ENCODE measurements around the gene CCDC97. TPM values are rescaled to one million over a fixed set of nuclear protein-coding genes. Genes with fewer than 3 reads are reported as not detected.

The CCDC97 gene
- total RNA-seq, 1 experiment from 2014 or later, result 31.4 TPM

- no peak for TF ChIP-seq ZSCAN18 (CRISPR knock-in tag; IDR thresholded peaks at IDR 0.05)
Observed at GRCh38 chr19:41319500-41320184, 9.7 kb downstream of the CCDC97 start (continued).

- TF ChIP-seq E2F5 (CRISPR knock-in tag; IDR thresholded peaks at IDR 0.05), result no peak
- TF ChIP-seq FOXJ3 (CRISPR knock-in tag; IDR thresholded peaks at IDR 0.05; ENCODE audit: borderline replicate concordance), result no peak
- TF ChIP-seq E2F4 (CRISPR knock-in tag; IDR thresholded peaks at IDR 0.05; ENCODE audit: borderline replicate concordance, low read depth), result no peak
- TF ChIP-seq ATF2 (CRISPR knock-in tag; IDR thresholded peaks at IDR 0.05; ENCODE audit: borderline replicate concordance, low read depth), result no peak
- ChIA-PET CTCF (interaction anchor here (0.7 to 3.4 kb wide), 3 partner anchors 21 to 244 kb away, joined by 3 to 66 read pairs (median 3); partner anchors contain the start of gene TGFB1), POLR2A (no interaction called here)
- Mint-ChIP-seq H3K4me1 (peaks cover 33% of the 10 kb centered on the region), H3K36me3 (peaks cover 31% of the 10 kb centered on the region), H3K27ac (no peak overlapping the region), H3K9me3 (peaks cover 5% of the 10 kb centered on the region), H3K27me3 (ENCODE audit: low read depth) (no peaks in the 10 kb centered on the region), H3K4me3 (no peak overlapping the region)
- ATAC-seq (no peak), DNase-seq (ENCODE audit: low spot score) (no peak)
Observed at GRCh38 chr19:41320185-41320518, 10.2 kb downstream of the CCDC97 start.

GRCh38 chr19:41320568-41320967 lies 10.6 kb downstream of the CCDC97 start:
- DNase-seq (ENCODE audit: low spot score) (no peak), ATAC-seq (no peak)
- Mint-ChIP-seq H3K27ac (no peak overlapping the region), H3K4me1 (peaks cover 36% of the 10 kb centered on the region), H3K9me3 (peaks cover 5% of the 10 kb centered on the region), H3K36me3 (peaks cover 31% of the 10 kb centered on the region), H3K27me3 (ENCODE audit: low read depth) (no peaks in the 10 kb centered on the region), H3K4me3 (no peak overlapping the region)
- CTCF ChIA-PET, result interaction anchor here (0.7 to 3.4 kb wide), 3 partner anchors 21 to 243 kb away, joined by 3 to 66 read pairs (median 3); partner anchors contain the start of gene TGFB1
- POLR2A ChIA-PET, result interaction anchor here (1.7 kb wide), 1 partner anchor 11 kb away, joined by 8 read pairs; the partner anchor contains the start of gene CCDC97
- no peak for TF ChIP-seq NR2C2 (CRISPR knock-in tag; IDR thresholded peaks at IDR 0.05)
- no peak for TF ChIP-seq MAX (CRISPR knock-in tag; IDR thresholded peaks at IDR 0.05)
- no peak for TF ChIP-seq CBFB (CRISPR knock-in tag; IDR thresholded peaks at IDR 0.05; ENCODE audit: low read depth)
- TF ChIP-seq GRHL2 (CRISPR knock-in tag; IDR thresholded peaks at IDR 0.05; ENCODE audit: insufficient replicate concordance, severe bottlenecking), result no peak
- TF ChIP-seq SOX15 (CRISPR knock-in tag; IDR thresholded peaks at IDR 0.05), result no peak
- TF ChIP-seq AFF4 (CRISPR knock-in tag; IDR thresholded peaks at IDR 0.05; ENCODE audit: borderline replicate concordance), result no peak
